Epithelial cell of proximal tubule (primary cell): ENCODE measurements around the gene SAPCD2. TPM values are rescaled to one million over a fixed set of nuclear protein-coding genes. Genes with fewer than 3 reads are reported as not detected.

Source experiments
- DNase-seq: peaks from one replicate; pipeline ENCODE4 v3.0.0-alpha.2; 2011; ENCODE audit warnings: low read depth
- H3K4me3 ChIP-seq: 2 replicates; pipeline ENCODE4 v1.5.1; 2011; ENCODE audit warnings: low read depth, mild to moderate bottlenecking, low read length
- total RNA-seq: library from RNA; depleted of rRNA; stranded (reverse); fragments of >200 nt; gene quantifications from 2 replicates; pipeline ENCODE4 v1.2.3, GENCODE V29; 2015
- TF ChIP-seq, protein P1 (sequence below): conservative IDR thresholded peaks from 2 replicates; pipeline ENCODE4 v1.5.1; 2012; ENCODE audit warnings: low read depth, mild to moderate bottlenecking, low read length

The SAPCD2 gene
- total RNA-seq, 1 donor from 2014 or later: 25.6 TPM

DNA sequence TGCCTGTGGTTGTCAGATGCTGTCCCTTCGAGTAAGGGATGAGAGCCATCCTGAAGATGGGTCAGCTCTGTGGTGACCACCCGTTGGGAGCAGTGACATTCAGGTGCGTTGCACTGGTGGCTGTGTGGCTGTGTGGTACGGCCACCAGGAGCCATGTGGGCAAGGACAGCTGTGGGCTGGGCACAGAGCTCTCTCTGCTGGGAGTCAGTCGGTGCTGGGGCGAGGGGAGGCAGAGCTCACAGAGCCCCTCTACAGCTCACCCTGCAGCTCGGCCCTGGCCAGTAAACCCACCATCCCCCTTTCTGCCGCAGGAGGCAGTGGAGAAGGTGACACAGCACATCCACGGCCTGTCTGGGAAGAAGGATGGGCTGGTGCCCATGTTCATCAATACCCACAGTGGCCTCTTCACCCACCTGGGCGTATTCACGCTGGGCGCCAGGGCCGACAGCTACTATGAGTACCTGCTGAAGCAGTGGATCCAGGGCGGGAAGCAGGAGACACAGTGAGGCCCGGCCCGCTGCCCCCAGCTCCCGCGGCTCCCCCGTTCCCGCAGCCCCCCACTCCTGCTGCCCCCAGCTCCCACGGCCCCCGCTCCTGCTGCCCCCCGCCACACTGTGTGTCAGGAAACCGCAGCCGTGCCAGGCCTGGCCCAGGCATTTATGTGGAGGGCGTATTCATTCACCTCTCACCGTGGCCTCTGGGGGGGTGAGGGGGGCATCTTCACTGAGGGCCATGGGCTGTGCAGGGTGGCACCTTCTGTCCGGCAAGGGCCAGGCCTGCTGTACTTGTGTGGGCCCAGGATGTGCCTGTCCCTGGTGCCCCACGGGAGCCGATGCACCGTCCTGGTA lies 35.7 kb upstream of the SAPCD2 start:
- TF ChIP-seq, protein P1, sequence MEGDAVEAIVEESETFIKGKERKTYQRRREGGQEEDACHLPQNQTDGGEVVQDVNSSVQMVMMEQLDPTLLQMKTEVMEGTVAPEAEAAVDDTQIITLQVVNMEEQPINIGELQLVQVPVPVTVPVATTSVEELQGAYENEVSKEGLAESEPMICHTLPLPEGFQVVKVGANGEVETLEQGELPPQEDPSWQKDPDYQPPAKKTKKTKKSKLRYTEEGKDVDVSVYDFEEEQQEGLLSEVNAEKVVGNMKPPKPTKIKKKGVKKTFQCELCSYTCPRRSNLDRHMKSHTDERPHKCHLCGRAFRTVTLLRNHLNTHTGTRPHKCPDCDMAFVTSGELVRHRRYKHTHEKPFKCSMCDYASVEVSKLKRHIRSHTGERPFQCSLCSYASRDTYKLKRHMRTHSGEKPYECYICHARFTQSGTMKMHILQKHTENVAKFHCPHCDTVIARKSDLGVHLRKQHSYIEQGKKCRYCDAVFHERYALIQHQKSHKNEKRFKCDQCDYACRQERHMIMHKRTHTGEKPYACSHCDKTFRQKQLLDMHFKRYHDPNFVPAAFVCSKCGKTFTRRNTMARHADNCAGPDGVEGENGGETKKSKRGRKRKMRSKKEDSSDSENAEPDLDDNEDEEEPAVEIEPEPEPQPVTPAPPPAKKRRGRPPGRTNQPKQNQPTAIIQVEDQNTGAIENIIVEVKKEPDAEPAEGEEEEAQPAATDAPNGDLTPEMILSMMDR: no peak

DNA sequence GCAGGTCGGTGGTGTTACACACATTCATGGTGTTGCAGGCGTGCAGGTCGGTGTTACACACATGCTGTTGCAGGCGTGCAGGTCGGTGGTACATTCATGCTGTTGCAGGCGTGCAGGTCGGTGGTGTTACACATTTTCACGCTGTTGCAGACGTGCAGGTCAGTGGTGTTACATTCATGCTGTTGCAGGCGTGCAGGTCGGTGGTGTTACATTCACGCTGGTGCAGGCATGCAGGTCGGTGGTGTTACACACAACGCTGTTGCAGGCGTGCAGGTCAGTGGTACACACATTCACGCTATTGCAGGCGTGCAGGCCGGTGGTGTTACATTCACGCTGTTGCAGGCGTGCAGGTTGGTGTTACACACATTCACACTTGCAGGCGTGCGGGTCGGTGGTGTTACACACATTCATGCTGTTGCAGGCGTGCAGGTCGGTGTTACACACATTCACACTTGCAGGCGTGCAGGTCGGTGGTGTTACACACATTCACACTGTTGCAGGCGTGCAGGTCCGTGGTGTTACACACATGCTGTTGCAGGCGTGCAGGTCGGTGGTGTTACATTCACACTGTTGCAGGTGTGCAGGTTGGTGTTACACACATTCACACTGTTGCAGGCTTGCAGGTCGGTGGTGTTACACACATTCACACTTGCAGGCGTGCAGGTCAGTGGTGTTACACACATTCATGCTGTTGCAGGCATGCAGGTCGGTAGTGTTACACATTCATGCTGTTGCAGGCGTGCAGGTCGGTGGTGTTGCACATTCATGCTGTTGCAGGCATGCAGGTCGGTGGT lies 33.0 kb upstream of the SAPCD2 start:
- DNase-seq: no peak
- H3K4me3 ChIP-seq: no peak overlapping the region
- TF ChIP-seq, protein P1: no peak

More for the DNA sequence above, 35.7 kb upstream of the SAPCD2 start:
- no peak for DNase-seq
- no peak overlapping the region for H3K4me3 ChIP-seq

DNA sequence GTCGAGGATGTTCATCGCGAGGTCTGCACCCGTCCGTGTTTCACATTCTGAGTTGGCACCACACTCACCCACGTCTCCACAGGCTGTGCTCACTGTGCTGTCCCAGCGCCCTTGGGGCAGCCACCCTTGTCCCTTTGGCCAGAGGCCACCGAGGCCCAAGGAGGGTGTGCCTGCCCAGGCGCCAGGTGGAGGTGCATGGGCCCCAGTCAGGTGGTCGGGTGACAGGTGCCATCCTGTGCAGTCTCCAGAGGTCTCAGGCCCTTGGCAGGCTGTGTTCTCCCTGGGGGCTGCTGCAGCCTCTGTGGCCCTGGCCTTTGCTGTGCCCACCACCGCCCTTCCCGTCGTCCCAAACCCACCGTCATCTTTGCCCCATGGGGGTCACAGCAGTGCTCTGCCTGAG lies 28.9 kb upstream of the SAPCD2 start:
- DNase-seq: no peak
- no peak overlapping the region for H3K4me3 ChIP-seq
- TF ChIP-seq, protein P1: no peak

DNA sequence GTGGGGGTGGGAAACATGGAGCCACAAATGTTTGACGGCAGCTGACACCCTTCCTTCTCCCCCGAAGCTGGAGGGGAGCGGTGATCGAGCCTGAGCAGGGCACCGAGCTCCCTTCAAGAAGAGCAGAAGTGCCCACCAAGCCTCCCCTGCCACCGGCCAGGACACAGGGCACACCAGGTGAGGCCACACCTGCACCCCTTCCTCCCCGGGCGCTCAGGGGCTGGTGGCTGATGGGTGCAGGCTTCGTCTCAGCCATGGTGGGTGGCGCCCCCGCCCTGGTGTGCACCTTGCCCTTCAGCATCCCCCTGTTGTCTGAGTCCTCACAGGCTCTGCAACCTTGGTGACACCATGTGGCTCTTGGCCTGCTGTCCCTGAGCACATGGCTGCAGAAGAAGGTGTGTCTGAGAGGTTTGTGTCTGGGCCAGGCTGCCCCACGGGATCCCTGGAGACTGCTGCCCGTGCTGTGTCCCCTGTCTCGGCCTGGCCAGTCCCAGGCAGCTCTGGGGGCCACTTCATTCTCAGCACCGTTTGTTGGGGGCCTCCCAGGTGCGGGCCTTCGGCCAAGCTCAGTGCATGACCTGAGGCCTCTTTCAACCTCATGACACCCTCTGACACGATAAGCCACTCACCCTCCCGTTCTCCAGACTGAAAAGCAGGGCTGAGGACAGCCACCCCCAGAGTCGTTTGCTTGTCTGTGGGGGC lies 27.6 kb upstream of the SAPCD2 start:
- TF ChIP-seq, protein P1: no peak
- no peak overlapping the region for H3K4me3 ChIP-seq
- DNase-seq: no peak

DNA sequence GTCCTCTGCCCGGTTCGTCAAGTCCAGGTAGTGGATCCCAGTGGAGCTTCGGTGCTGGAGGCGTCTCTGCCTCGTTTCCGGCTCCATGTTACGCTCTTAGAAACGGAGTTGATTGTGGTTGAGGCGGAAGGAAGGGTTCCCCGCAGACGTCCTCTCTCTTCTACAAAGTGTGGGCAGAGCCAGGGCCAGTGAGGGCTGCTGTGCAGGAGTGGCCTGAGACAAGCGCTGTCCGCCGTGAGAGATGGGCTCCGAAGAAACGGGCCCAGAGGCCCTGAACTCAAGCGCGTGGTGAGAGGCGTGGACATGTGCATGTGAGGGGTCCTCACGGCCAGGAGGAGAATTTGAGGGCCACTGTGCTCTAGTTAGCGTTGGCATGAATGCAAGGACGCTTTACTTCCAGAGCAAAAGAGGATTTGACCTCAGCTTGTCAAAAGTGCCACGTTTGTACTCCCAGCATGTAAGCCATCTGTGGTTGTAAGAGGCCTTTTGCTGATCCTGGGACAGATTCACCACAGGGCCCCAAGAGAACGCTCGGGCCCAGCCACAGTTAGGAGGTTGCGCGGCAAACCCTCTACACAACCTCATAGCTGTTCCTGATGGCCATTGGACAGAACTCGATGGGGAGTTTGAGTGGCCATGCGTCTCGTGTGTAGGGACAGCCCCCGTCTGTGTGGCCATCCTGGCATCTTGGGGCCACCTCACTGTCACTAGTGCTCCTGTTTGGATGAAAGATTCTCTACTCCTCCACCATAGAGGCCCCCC lies 26.6 kb upstream of the SAPCD2 start:
- DNase-seq: no peak
- no peak overlapping the region for H3K4me3 ChIP-seq
- TF ChIP-seq, protein P1: no peak
